HFFc6 (cell line): ENCODE measurements around the gene CAPRIN1. TPM values are rescaled to one million over a fixed set of nuclear protein-coding genes. Genes with fewer than 3 reads are reported as not detected.

ENCODE experiments used
- DNase-seq: peaks from one replicate; pipeline ENCODE4 v3.0.0-alpha.2; 2018
- H3K27ac Mint-ChIP-seq: 2 replicates; pipeline ENCODE4 v1.8.0; 2020; ENCODE audit warnings: mild to moderate bottlenecking, mixed read lengths
- H3K27me3 Mint-ChIP-seq: 2 replicates; pipeline ENCODE4 v1.8.0; 2021; ENCODE audit warnings: mild to moderate bottlenecking, moderate library complexity, mixed read lengths; ENCODE audit not compliant: insufficient read depth
- H3K36me3 Mint-ChIP-seq: 2 replicates; pipeline ENCODE4 v1.8.0; 2021; ENCODE audit warnings: low read depth, mixed read lengths
- H3K4me1 Mint-ChIP-seq: 2 replicates; pipeline ENCODE4 v1.8.0; 2020; ENCODE audit warnings: low read depth, mixed read lengths
- H3K4me3 Mint-ChIP-seq: 2 replicates; pipeline ENCODE4 v1.8.0; 2020; ENCODE audit warnings: mild to moderate bottlenecking, moderate library complexity, mixed read lengths
- H3K9me3 Mint-ChIP-seq: 2 replicates; pipeline ENCODE4 v1.8.0; 2020; ENCODE audit warnings: mild to moderate bottlenecking, mixed read lengths
- CTCF ChIP-seq: fragments of 200-600 bp; sonication (generic); IDR thresholded peaks from 2 replicates; pipeline ENCODE4 v1.5.0; 2021; ENCODE audit warnings: antibody characterized with exemption, mild to moderate bottlenecking
- total RNA-seq, 6 experiments: library from RNA; stranded (reverse); fragmentation: NEBNext Ultra II Directional; extraction: Animal tissue kit (Norgen Biotek cat#: 25700); gene quantifications; 2 replicates in 1 of 6; 3 replicates in 5 of 6; pipeline ENCODE4 v1.2.3, GENCODE V29; 2021

Gene CAPRIN1
- total RNA-seq, 6 experiments from 2014 or later = 275 to 313 (median 300) TPM

DNA sequence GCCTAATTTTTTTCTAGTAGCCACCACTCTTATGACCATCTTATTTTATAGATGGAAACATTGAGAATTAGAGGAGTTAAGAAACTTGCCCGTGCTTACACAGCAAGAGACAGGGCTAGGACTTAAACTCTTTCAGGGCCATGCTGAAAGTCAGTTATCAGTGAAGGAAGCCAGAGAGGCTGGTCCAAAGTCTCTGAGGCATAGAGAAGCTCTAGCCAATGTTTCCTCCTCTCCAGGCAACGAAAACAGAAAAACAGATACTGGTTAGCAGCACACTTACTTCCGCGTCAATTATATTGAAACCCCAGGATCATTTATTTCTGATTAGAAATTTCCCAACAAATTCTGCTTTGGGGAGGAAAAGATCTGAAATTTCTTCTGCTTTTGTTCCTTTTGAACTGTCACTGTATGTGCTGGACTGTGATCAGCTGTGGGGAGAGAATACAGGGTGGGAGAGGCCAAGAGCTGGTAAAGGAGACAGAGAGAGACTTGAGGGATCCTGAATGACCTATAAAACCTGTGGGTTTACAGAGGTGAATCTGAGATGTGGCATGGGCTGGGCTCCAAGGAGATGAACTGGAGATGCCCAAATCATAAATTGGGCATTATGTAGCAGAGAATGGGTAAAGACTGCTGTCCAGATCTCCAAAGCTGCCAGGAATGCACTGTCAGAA is 37.5 kb upstream of the CAPRIN1 start:
- Mint-ChIP-seq H3K4me3 (no peak overlapping the region), H3K9me3 (no peaks in the 10 kb centered on the region), H3K27ac (no peak overlapping the region), H3K27me3 (peaks cover 15% of the 10 kb centered on the region), H3K4me1 (no peaks in the 10 kb centered on the region), H3K36me3 (no peaks in the 10 kb centered on the region)
- no peak for DNase-seq
- no peak for TF ChIP-seq CTCF

- Mint-ChIP-seq H3K36me3 (peaks cover 5% of the 10 kb centered on the region), H3K4me3 (no peak overlapping the region), H3K9me3 (peaks cover 8% of the 10 kb centered on the region), H3K4me1 (no peaks in the 10 kb centered on the region), H3K27ac (no peak overlapping the region), H3K27me3 (peaks cover 6% of the 10 kb centered on the region)
- no peak for DNase-seq
- no peak for TF ChIP-seq CTCF
Measured at GRCh38 chr11:34021977-34022735, 29.4 kb upstream of the CAPRIN1 start.

DNA sequence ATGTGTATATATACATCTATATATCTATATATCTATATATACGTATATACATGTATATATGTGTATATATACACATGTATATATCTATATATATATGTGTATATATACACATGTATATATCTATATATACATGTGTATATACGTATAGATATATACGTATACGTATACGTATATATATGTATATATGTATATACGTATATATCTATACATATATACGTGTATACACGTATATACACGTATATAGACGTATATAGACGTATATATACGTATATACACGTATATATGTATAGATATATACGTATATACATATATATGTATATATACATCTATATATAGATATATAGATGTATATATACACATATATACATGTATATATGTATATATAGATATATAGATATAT is 25.1 kb upstream of the CAPRIN1 start:
- no peak for TF ChIP-seq CTCF
- no peak overlapping the region for H3K4me3 Mint-ChIP-seq
- H3K9me3 Mint-ChIP-seq = peaks cover 8% of the 10 kb centered on the region
- H3K27me3 Mint-ChIP-seq = peaks cover 4% of the 10 kb centered on the region
- no peak for DNase-seq
- H3K36me3 Mint-ChIP-seq = peaks cover 5% of the 10 kb centered on the region
- no peak overlapping the region for H3K27ac Mint-ChIP-seq
- peaks cover 9% of the 10 kb centered on the region for H3K4me1 Mint-ChIP-seq

GRCh38 chr11:34027516-34028408 is 23.8 kb upstream of the CAPRIN1 start:
- peaks cover 9% of the 10 kb centered on the region for H3K4me1 Mint-ChIP-seq
- H3K9me3 Mint-ChIP-seq = no peaks in the 10 kb centered on the region
- no peak for DNase-seq
- H3K36me3 Mint-ChIP-seq = no peaks in the 10 kb centered on the region
- peaks cover 6% of the 10 kb centered on the region for H3K27me3 Mint-ChIP-seq
- no peak overlapping the region for H3K4me3 Mint-ChIP-seq
- H3K27ac Mint-ChIP-seq = no peak overlapping the region
- no peak for TF ChIP-seq CTCF

DNA sequence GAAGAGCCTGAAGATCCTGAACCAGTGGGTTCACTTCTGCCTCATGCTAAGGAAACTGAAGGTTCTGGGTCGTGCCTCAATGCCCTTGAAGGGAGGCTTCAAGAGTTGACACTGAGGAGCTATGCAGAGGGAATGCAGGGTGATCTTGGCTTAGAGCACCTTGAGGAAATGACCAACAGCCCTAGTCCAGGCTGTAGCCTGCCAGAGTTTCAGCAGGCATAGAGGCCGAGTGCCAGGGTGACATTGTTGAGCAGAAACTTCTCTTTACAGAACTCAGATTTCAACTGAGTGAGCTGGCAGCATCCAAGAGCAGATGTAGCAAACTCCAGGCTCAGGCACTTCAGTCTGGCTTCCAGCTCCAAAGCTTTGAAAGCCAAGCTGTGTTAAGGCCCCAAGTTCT is 23.1 kb upstream of the CAPRIN1 start:
- Mint-ChIP-seq H3K9me3 (no peaks in the 10 kb centered on the region), H3K4me1 (peaks cover 9% of the 10 kb centered on the region), H3K27ac (peak overlapping the region; percentile 69; the same call in 1 of the 2 replicates), H3K4me3 (no peak overlapping the region), H3K27me3 (peaks cover 5% of the 10 kb centered on the region), H3K36me3 (no peaks in the 10 kb centered on the region)
- peak; percentile 2 for DNase-seq
- TF ChIP-seq CTCF = no peak
